K562 (cell line): ENCODE data around the gene N4BP2. TPM values are rescaled to one million over a fixed set of nuclear protein-coding genes. Genes with fewer than 3 reads are reported as not detected.

Experiments used
- ATAC-seq: fragments of 200-7000 bp; cut with Tn5 transposase; 3 replicates; pipeline ENCODE4 v1.9.1; 2020; ENCODE audit warnings: moderate library complexity
- BruUV-seq: library from RNA; stranded (reverse); fragments of 400-500 nt; replicated peaks from 2 replicates; lab custom pipeline; 2021; lab: Mats Ljungman, UMichigan
- CTCF ChIA-PET: fragments of 300-600 bp; formaldehyde crosslinking; extraction: SDS; loops from one replicate; lab custom pipeline; 2021; ENCODE audit warnings: low intra/inter-chr PET ratio; lab: Yijun Ruan, JAX
- POLR2A ChIA-PET: fragments of 300-600, 350-650 bp; sonication (Branson Sonifier 250); formaldehyde crosslinking; extraction: SDS; loops from one replicate; lab custom pipeline; 2021; ENCODE audit warnings: antibody characterized with exemption, inconsistent platforms; lab: Yijun Ruan, JAX
- DNase-seq, 4 experiments: peaks; one replicate each; pipeline versions ENCODE4 v3.0.0 to v3.0.0-alpha.2; 2011 to 2018; ENCODE audit warnings: low spot score in 3 of 4, mixed read lengths in 3 of 4; ENCODE audit errors: extremely low read depth in 1 of 4
- FAIRE-seq: peaks from 2 replicates; lab custom pipeline; 2011; peaks lifted over from hg19 to GRCh38; lab: Jason Lieb, UNC
- H2AFZ ChIP-seq: 2 replicates; pipeline ENCODE4 v1.6.0; 2011; ENCODE audit warnings: low read depth, low read length, control low read depth, inconsistent platforms
- H3K27ac ChIP-seq: fragments of 200-600 bp; 3 replicates; pipeline ENCODE4 v1.8.0; 2011; ENCODE audit warnings: low read depth, mild to moderate bottlenecking, control low read depth, inconsistent platforms, low read length, moderate library complexity, mixed read lengths; ENCODE audit errors: extremely low read depth
- H3K27me3 ChIP-seq, 2 experiments: fragments of 300-600 bp in 1 of 2; 2 replicates in 1 of 2; 3 replicates in 1 of 2; pipeline versions ENCODE4 v1.6.0 to v1.8.0; 2011; ENCODE audit warnings: inconsistent platforms in 2 of 2, low read length in 2 of 2, mild to moderate bottlenecking in 1 of 2, mixed read lengths in 1 of 2, moderate library complexity in 1 of 2; ENCODE audit not compliant: control insufficient read depth in 2 of 2, insufficient read depth in 2 of 2
- H3K36me3 ChIP-seq: fragments of 300-600 bp; 3 replicates; pipeline ENCODE4 v1.8.0; 2011; ENCODE audit warnings: mild to moderate bottlenecking, low read length, inconsistent platforms; ENCODE audit not compliant: control insufficient read depth, insufficient read depth
- H3K4me1 ChIP-seq, 2 experiments: fragments of 200-600 bp in 1 of 2; replicated peaks in 1 of 2; 2 replicates in 1 of 2; 3 replicates in 1 of 2; pipeline versions ENCODE4 v1.5.1 to v1.8.0; 2011; ENCODE audit warnings: inconsistent platforms in 2 of 2, low read length in 2 of 2, mild to moderate bottlenecking in 1 of 2, mixed read lengths in 1 of 2, moderate library complexity in 1 of 2; ENCODE audit not compliant: control insufficient read depth in 2 of 2, insufficient read depth in 2 of 2
- H3K4me2 ChIP-seq: 2 replicates; pipeline ENCODE4 v1.6.1; 2011; ENCODE audit warnings: low read length, control low read depth, inconsistent platforms, mixed read lengths; ENCODE audit not compliant: insufficient read depth
- H3K4me3 ChIP-seq: fragments of 200-600 bp; sonication (generic), shearing (Covaris generic); 2 replicates; pipeline ENCODE4 v1.5.1; 2016; ENCODE audit warnings: control low read depth, inconsistent platforms
- H3K79me2 ChIP-seq: fragments of 200-600 bp; 3 replicates; pipeline ENCODE4 v1.8.0; 2011; ENCODE audit warnings: low read length, inconsistent platforms; ENCODE audit not compliant: control insufficient read depth, insufficient read depth
- H3K9ac ChIP-seq, 2 experiments: 2 replicates each; pipeline versions ENCODE4 v1.6.0 to v1.6.1; 2011; ENCODE audit warnings: low read depth in 2 of 2, low read length in 2 of 2, control low read depth in 1 of 2, inconsistent platforms in 1 of 2, mild to moderate bottlenecking in 1 of 2, mixed read lengths in 1 of 2; ENCODE audit not compliant: insufficient read depth in 1 of 2
- H3K9me1 ChIP-seq: one replicate; pipeline ENCODE4 v1.6.0; 2011; ENCODE audit warnings: inconsistent platforms, mild to moderate bottlenecking, low read length, moderate library complexity; ENCODE audit not compliant: control insufficient read depth, insufficient read depth
- H3K9me3 ChIP-seq: replicated peaks from 2 replicates; pipeline ENCODE4 v1.5.1; 2011; ENCODE audit warnings: low read depth, low read length, inconsistent platforms; ENCODE audit not compliant: control insufficient read depth, insufficient read depth
- H4K20me1 ChIP-seq: replicated peaks from 2 replicates; pipeline ENCODE4 v1.6.1; 2011; ENCODE audit warnings: low read length, inconsistent platforms, mixed read lengths; ENCODE audit not compliant: control insufficient read depth, insufficient read depth
- BDP1 ChIP-seq: IDR thresholded peaks from 3 replicates; pipeline ENCODE4 v1.6.1; 2011; ENCODE audit not compliant: insufficient read length, insufficient read depth
- MAFF ChIP-seq: IDR thresholded peaks from 2 replicates; pipeline ENCODE4 v1.6.1; 2012; ENCODE audit warnings: low read length, improper control_type of control experiment
- NFXL1 ChIP-seq: fragments of 450-650 bp; formaldehyde crosslinking; IDR thresholded peaks from 2 replicates; pipeline ENCODE4 v1.4.0; 2021; ENCODE audit warnings: mild to moderate bottlenecking
- YBX1 ChIP-seq: fragments of 450-650 bp; IDR thresholded peaks from 2 replicates; pipeline ENCODE4 v1.7.1; 2016; ENCODE audit warnings: mild to moderate bottlenecking
- ZNF561 ChIP-seq: fragments of 450-650 bp; formaldehyde crosslinking; conservative IDR thresholded peaks from 2 replicates; pipeline ENCODE4 v1.4.0; 2020; ENCODE audit warnings: mild to moderate bottlenecking, moderate library complexity
- ZNF717 ChIP-seq: fragments of 250-450 bp; sonication (Bioruptor Pico); IDR thresholded peaks from 2 replicates; pipeline ENCODE4 v1.5.0; 2021
- WGBS: fragments of 100-300 bp; shearing (Covaris generic); methylation state at CpG from one replicate; pipeline ENCODE4 v1.1.6; 2016; ENCODE audit warnings: low coverage, mixed read lengths; ENCODE audit not compliant: insufficient coverage; ENCODE audit errors: missing lambda C conversion rate; 5-methylcytosine and 5-hydroxymethylcytosine counted together
- in situ Hi-C: fragments of 300-500 bp; cut with MboI; formaldehyde crosslinking; loops from 4 replicates; pipeline ENCODE4 v1.15.0; 2018; ENCODE audit warnings: inconsistent platforms, mixed read lengths
- intact Hi-C: fragments of 100-400 bp; cut with micrococcal nuclease; formaldehyde crosslinking; loops from 2 replicates; pipeline ENCODE4 v1.14.2; 2022
- polyA plus RNA-seq, 8 experiments: library from polyadenylated mRNA; depleted of rRNA in 4 of 8; stranded (reverse) in 5 of 8; unstranded in 3 of 8; fragments of >200 nt; fragmentation: Nextera tagmentation in 2 of 8; fragmentation: Illumina TruSeq in 1 of 8; extraction: Ambion mirVana in 2 of 8; extraction: Trizol in 1 of 8; gene quantifications; 2 replicates each; pipeline versions ENCODE4 v1.2.1 to v1.2.3, GENCODE V29; 2011 to 2014; ENCODE audit warnings: inconsistent platforms in 1 of 8, missing spikeins in 1 of 8
- total RNA-seq, 7 experiments: library from RNA; depleted of rRNA in 6 of 7; stranded (reverse); fragments of >200 nt in 6 of 7; fragmentation: Illumina TruSeq in 2 of 7; extraction: Trizol in 2 of 7; gene quantifications; 2 replicates each; pipeline versions ENCODE4 v1.2.1 to v1.2.3, GENCODE V29; 2011 to 2021; ENCODE audit warnings: low replicate concordance in 1 of 7
- TF ChIP-seq, protein P1 (sequence below), 2 experiments: IDR thresholded peaks in 1 of 2; conservative IDR thresholded peaks in 1 of 2; 2 replicates each; pipeline ENCODE4 v1.6.1; 2016; ENCODE audit warnings: low read depth in 2 of 2, mild to moderate bottlenecking in 1 of 2, missing compliant biosample characterization in 1 of 2, missing genetic modification characterization in 1 of 2, moderate library complexity in 1 of 2

The N4BP2 gene
- total and polyA plus RNA-seq, 9 of the 15 experiments (the other 6 are each of a cell fraction or from before 2014, with no cell fraction given) = 2.7 to 12.6 (median 7.6) TPM

DNA sequence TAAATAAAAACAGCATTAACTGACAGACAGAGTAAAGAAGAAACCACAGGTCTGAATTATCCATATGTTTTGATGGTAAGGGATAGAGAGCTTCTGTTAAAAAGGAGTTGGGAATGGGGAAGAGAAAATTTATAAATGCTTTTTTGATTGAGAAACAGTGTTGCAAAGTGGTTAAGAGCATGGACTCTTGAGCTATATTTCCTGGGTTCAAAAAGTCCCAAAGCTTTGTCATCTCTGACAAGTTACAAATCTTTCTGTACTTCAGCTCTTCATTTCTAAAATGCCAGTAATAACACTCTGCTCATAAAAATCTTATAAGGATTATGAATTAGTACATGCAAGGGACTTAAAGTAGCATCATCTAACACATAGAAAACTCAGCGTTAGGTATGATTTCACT, 62.2 kb downstream of the N4BP2 start:
- no peak for ATAC-seq
- in situ Hi-C loops (no loop called here), intact Hi-C loops (no loop called here)
- TF ChIP-seq MAFF (no peak), BDP1 (no peak), YBX1 (no peak), NFXL1 (CRISPR knock-in tag) (no peak), ZNF717 (CRISPR knock-in tag) (no peak), ZNF561 (CRISPR knock-in tag) (no peak)
- TF ChIP-seq, protein P1, sequence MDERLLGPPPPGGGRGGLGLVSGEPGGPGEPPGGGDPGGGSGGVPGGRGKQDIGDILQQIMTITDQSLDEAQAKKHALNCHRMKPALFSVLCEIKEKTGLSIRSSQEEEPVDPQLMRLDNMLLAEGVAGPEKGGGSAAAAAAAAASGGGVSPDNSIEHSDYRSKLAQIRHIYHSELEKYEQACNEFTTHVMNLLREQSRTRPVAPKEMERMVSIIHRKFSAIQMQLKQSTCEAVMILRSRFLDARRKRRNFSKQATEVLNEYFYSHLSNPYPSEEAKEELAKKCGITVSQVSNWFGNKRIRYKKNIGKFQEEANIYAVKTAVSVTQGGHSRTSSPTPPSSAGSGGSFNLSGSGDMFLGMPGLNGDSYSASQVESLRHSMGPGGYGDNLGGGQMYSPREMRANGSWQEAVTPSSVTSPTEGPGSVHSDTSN (CRISPR knock-in tag; IDR thresholded peaks at IDR 0.05; ENCODE audit: low read depth) = no peak
- TF ChIP-seq, protein P1 (tag; conservative IDR thresholded peaks at IDR 0.05; ENCODE audit: low read depth) = no peak
- Histone ChIP-seq H3K9me3 (no peaks in the 10 kb centered on the region), H3K36me3 (peaks cover 7% of the 10 kb centered on the region; the same call in 1 of the 3 replicates), H3K4me1 (peaks cover 0 to 28% of the 10 kb centered on the region in 2 experiments; a peak in 3 of 5 replicates), H3K27me3 (no peaks in the 10 kb centered on the region), H3K9me1 (no peaks in the 10 kb centered on the region), H2AFZ (no peak overlapping the region), H3K79me2 (no peaks in the 10 kb centered on the region), H4K20me1 (no peaks in the 10 kb centered on the region), H3K27ac (no peak overlapping the region), H3K4me2 (no peak overlapping the region), H3K4me3 (no peak overlapping the region), H3K9ac (no peak overlapping the region)
- no peak for FAIRE-seq
- POLR2A ChIA-PET = interaction anchor here (1.8 kb wide), 1 partner anchor 13 kb away, joined by 4 read pairs; no protein-coding TSS in a partner anchor
- no TSS peak for BruUV-seq
- WGBS = 77% methylated on average over 1 of the region's 1 CpG
- DNase-seq = no peak
- CTCF ChIA-PET = no interaction called here
